H9 (cell line): ENCODE data around the gene SETD1A. TPM values are rescaled to one million over a fixed set of nuclear protein-coding genes. Genes with fewer than 3 reads are reported as not detected.

Experiments used
- DNase-seq: peaks from one replicate; pipeline ENCODE4 v3.0.0-alpha.2; 2017
- H2AFZ ChIP-seq: one replicate; pipeline ENCODE4 v1.6.1; 2013; ENCODE audit warnings: mild to moderate bottlenecking, low read length, control low read depth, moderate library complexity
- H2AK5ac ChIP-seq: 2 replicates; pipeline ENCODE4 v1.6.1; 2013; ENCODE audit warnings: low read length, control low read depth, mixed read lengths; ENCODE audit not compliant: insufficient read length
- H2BK120ac ChIP-seq: one replicate; pipeline ENCODE4 v1.6.1; 2013; ENCODE audit warnings: low read depth, mild to moderate bottlenecking, low read length, control low read depth, inconsistent platforms; ENCODE audit not compliant: poor library complexity, severe bottlenecking
- H2BK12ac ChIP-seq: 2 replicates; pipeline ENCODE4 v1.6.1; 2013; ENCODE audit warnings: low read length, control low read depth, mixed read lengths, low read depth; ENCODE audit not compliant: insufficient read length
- H2BK15ac ChIP-seq: 2 replicates; pipeline ENCODE4 v1.6.1; 2013; ENCODE audit warnings: low read depth, low read length, control low read depth
- H2BK20ac ChIP-seq: one replicate; pipeline ENCODE4 v1.6.1; 2013; ENCODE audit warnings: low read depth, mild to moderate bottlenecking, low read length, control low read depth, inconsistent platforms; ENCODE audit not compliant: poor library complexity, severe bottlenecking
- H2BK5ac ChIP-seq: 2 replicates; pipeline ENCODE4 v1.6.1; 2013; ENCODE audit warnings: low read length, control low read depth, mixed read lengths; ENCODE audit not compliant: insufficient read length
- H3K14ac ChIP-seq: 2 replicates; pipeline ENCODE4 v1.6.1; 2013; ENCODE audit warnings: low read length, control low read depth; ENCODE audit not compliant: insufficient read depth
- H3K18ac ChIP-seq: 2 replicates; pipeline ENCODE4 v1.6.1; 2013; ENCODE audit warnings: low read depth, mild to moderate bottlenecking, mixed read lengths, low read length, control low read depth; ENCODE audit not compliant: insufficient read length
- H3K23ac ChIP-seq: 2 replicates; pipeline ENCODE4 v1.6.1; 2013; ENCODE audit warnings: low read length, control low read depth, mixed read lengths, low read depth; ENCODE audit not compliant: insufficient read length
- H3K23me2 ChIP-seq: 2 replicates; pipeline ENCODE4 v1.6.1; 2013; ENCODE audit warnings: low read depth, mild to moderate bottlenecking, mixed read lengths, low read length, control low read depth; ENCODE audit not compliant: insufficient read length, poor library complexity, severe bottlenecking
- H3K27ac ChIP-seq: 2 replicates; pipeline ENCODE4 v1.5.1; 2013; ENCODE audit warnings: low read length, control low read depth, mixed read lengths, low read depth; ENCODE audit not compliant: insufficient read length
- H3K27me3 ChIP-seq: 2 replicates; pipeline ENCODE4 v1.6.1; 2013; ENCODE audit warnings: low read length, control low read depth, inconsistent platforms; ENCODE audit not compliant: insufficient read depth
- H3K4ac ChIP-seq: 2 replicates; pipeline ENCODE4 v1.6.1; 2013; ENCODE audit warnings: low read depth, mild to moderate bottlenecking, control low read depth, inconsistent platforms, low read length, moderate library complexity
- H3K4me1 ChIP-seq: 2 replicates; pipeline ENCODE4 v1.6.1; 2013; ENCODE audit warnings: low read length, control low read depth, inconsistent platforms; ENCODE audit not compliant: insufficient read depth
- H3K4me2 ChIP-seq: 2 replicates; pipeline ENCODE4 v1.6.1; 2013; ENCODE audit warnings: low read length, control low read depth, mixed read lengths; ENCODE audit not compliant: insufficient read length, insufficient read depth
- H3K56ac ChIP-seq: 2 replicates; pipeline ENCODE4 v1.6.1; 2013; ENCODE audit warnings: low read depth, mild to moderate bottlenecking, mixed read lengths, low read length, control low read depth; ENCODE audit not compliant: insufficient read length
- H3K79me1 ChIP-seq: 2 replicates; pipeline ENCODE4 v1.6.1; 2013; ENCODE audit warnings: low read depth, mild to moderate bottlenecking, moderate library complexity, low read length, control low read depth, inconsistent platforms; ENCODE audit not compliant: insufficient read depth, poor library complexity, severe bottlenecking
- H3K79me2 ChIP-seq: 2 replicates; pipeline ENCODE4 v1.6.1; 2013; ENCODE audit warnings: low read length, control low read depth, inconsistent platforms; ENCODE audit not compliant: insufficient read depth
- H3K9ac ChIP-seq: 2 replicates; pipeline ENCODE4 v1.6.1; 2013; ENCODE audit warnings: low read length, control low read depth, mixed read lengths; ENCODE audit not compliant: insufficient read length; ENCODE audit errors: extremely low read depth
- H3K9me3 ChIP-seq: one replicate; pipeline ENCODE4 v1.6.1; 2013; ENCODE audit warnings: low read depth, low read length, inconsistent platforms; ENCODE audit not compliant: control insufficient read depth
- H3T11ph ChIP-seq: one replicate; pipeline ENCODE4 v1.6.1; 2013; ENCODE audit warnings: mild to moderate bottlenecking, low read length, control low read depth, inconsistent platforms
- H4K20me1 ChIP-seq: one replicate; pipeline ENCODE4 v1.6.1; 2013; ENCODE audit not compliant: control insufficient read depth, insufficient read length, insufficient read depth
- H4K5ac ChIP-seq: 2 replicates; pipeline ENCODE4 v1.6.1; 2013; ENCODE audit warnings: low read depth, mild to moderate bottlenecking, mixed read lengths, low read length, control low read depth; ENCODE audit not compliant: insufficient read length
- H4K8ac ChIP-seq: replicated peaks from 2 replicates; pipeline ENCODE4 v1.6.1; 2013; ENCODE audit warnings: low read length, control low read depth, mixed read lengths, low read depth; ENCODE audit not compliant: insufficient read length
- H4K91ac ChIP-seq: 2 replicates; pipeline ENCODE4 v1.6.1; 2013; ENCODE audit warnings: low read depth, mild to moderate bottlenecking, moderate library complexity, mixed read lengths, low read length, control low read depth; ENCODE audit not compliant: insufficient read length
- H3K27ac Mint-ChIP-seq, 3 experiments: 2 replicates in 2 of 3; 3 replicates in 1 of 3; pipeline ENCODE4 v1.8.0; 2020 to 2021; ENCODE audit warnings: mixed read lengths in 3 of 3, mild to moderate bottlenecking in 1 of 3, moderate library complexity in 1 of 3
- H3K27me3 Mint-ChIP-seq: 2 replicates; pipeline ENCODE4 v1.8.0; 2021; ENCODE audit warnings: low read depth, mild to moderate bottlenecking, moderate library complexity, mixed read lengths
- H3K36me3 Mint-ChIP-seq, 3 experiments: 2 replicates in 2 of 3; 3 replicates in 1 of 3; pipeline ENCODE4 v1.8.0; 2020 to 2021; ENCODE audit warnings: low read depth in 3 of 3, mixed read lengths in 3 of 3; ENCODE audit not compliant: insufficient read depth in 1 of 3
- H3K4me1 Mint-ChIP-seq, 2 experiments: 2 replicates each; pipeline ENCODE4 v1.8.0; 2020; ENCODE audit warnings: mixed read lengths in 2 of 2
- H3K4me3 Mint-ChIP-seq, 2 experiments: 2 replicates in 1 of 2; 3 replicates in 1 of 2; pipeline ENCODE4 v1.8.0; 2020 to 2021; ENCODE audit warnings: mild to moderate bottlenecking in 2 of 2, mixed read lengths in 2 of 2, moderate library complexity in 1 of 2
- H3K9me3 Mint-ChIP-seq, 2 experiments: 2 replicates in 1 of 2; 3 replicates in 1 of 2; pipeline ENCODE4 v1.8.0; 2020; ENCODE audit warnings: mild to moderate bottlenecking in 2 of 2, mixed read lengths in 2 of 2, moderate library complexity in 1 of 2
- CTCF ChIP-seq: fragments of 200-600 bp; sonication (generic); conservative IDR thresholded peaks from 3 replicates; pipeline ENCODE4 v1.8.0; 2021; ENCODE audit warnings: antibody characterized with exemption, mild to moderate bottlenecking
- WGBS: extraction: QIAGEN DNeasy Blood & Tissue Kit; methylation state at CpG from one replicate; pipeline ENCODE4 v1.1.7; 2013; ENCODE audit warnings: missing lambda C conversion rate, low lambda C conversion rate, mixed read lengths; ENCODE audit not compliant: insufficient read length; ENCODE audit errors: extremely low coverage; 5-methylcytosine and 5-hydroxymethylcytosine counted together
- total RNA-seq: library from RNA; stranded (reverse); gene quantifications from 2 replicates; pipeline ENCODE4 v1.2.1, GENCODE V29; 2021

SETD1A gene
- total RNA-seq, 1 experiment from 2014 or later = 36.9 TPM

- Histone ChIP-seq H2BK5ac (no peak overlapping the region), H2AFZ (no peak overlapping the region), H3K23me2 (peaks cover 10% of the 10 kb centered on the region), H3K14ac (no peak overlapping the region), H2AK5ac (no peak overlapping the region), H3K18ac (no peak overlapping the region), H2BK12ac (no peak overlapping the region), H3K56ac (no peak overlapping the region), H4K91ac (no peak overlapping the region), H4K8ac (no peak overlapping the region), H3K27ac (no peak overlapping the region), H4K5ac (no peak overlapping the region), H2BK120ac (no peak overlapping the region), H3K9ac (no peak overlapping the region), H3K23ac (no peak overlapping the region), H2BK15ac (no peak overlapping the region), H2BK20ac (no peak overlapping the region), H3K79me1 (no peaks in the 10 kb centered on the region), H4K20me1 (no peaks in the 10 kb centered on the region), H3T11ph (no peak overlapping the region), H3K4ac (no peak overlapping the region), H3K4me1 (no peaks in the 10 kb centered on the region), H3K4me2 (no peak overlapping the region), H3K79me2 (no peaks in the 10 kb centered on the region), H3K27me3 (no peaks in the 10 kb centered on the region), H3K9me3 (no peaks in the 10 kb centered on the region)
- no CpG with 5 or more reads among the region's 26 CpGs for WGBS
- no peaks in the 10 kb centered on the region for H3K27me3 Mint-ChIP-seq
- H3K36me3 Mint-ChIP-seq = peaks cover 17 to 26% (median 25%) of the 10 kb centered on the region in 3 experiments
- DNase-seq = no peak
- peak overlapping the region; percentile 37 to 75; a peak in 3 of 5 replicates for H3K4me3 Mint-ChIP-seq
- H3K9me3 Mint-ChIP-seq = no peaks in the 10 kb centered on the region; a peak in 1 of 5 replicates
- TF ChIP-seq CTCF = no peak
- H3K27ac Mint-ChIP-seq = no peak overlapping the region; a peak in 1 of 7 replicates
- peaks cover 12 to 24% of the 10 kb centered on the region in 2 experiments for H3K4me1 Mint-ChIP-seq
These were observed 31.9 kb upstream of the SETD1A start for GRCh38 chr16:30925632-30925987.
